Measurements from ENCODE around the gene CDC14C.
"Not testable (repeated sequence)": the region's sequence is repeated elsewhere in the genome, so short reads cannot be mapped to it uniquely, and the experiment has no call there.

Gene CDC14C

DNA sequence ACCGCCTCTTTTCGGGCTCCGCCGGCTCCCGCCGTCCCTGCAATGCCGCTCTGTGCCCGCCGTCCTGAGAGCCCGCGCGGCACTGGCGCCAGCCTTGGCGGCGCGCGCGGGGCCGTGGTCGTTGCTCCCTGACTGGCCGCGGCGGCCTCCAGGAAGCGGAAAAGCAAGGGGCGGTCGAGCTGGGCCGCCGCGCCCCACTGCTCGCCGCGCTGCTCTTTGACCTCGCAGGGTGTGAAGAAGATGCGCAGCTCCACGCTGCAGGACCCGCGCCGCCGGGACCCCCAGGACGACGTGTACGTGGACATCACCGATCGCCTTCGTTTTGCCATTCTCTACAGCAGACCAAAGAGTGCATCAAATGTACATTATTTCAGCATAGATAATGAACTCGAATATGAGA, at the start of gene CDC14C:
TSS of gene CDC14C (plus strand) at position 115 of the 400 bp plus-strand sequence. CDS start at position 241, 126 bp downstream.
- no peak for DNase-seq

GRCh38 chr7:48875045-48875916, 49.1 kb upstream of the CDC14C start:
- DNase-seq: peak; percentile 80

GRCh38 chr7:48876087-48876486, 48.3 kb upstream of the CDC14C start:
- no peak for DNase-seq

- DNase-seq: no peak
Observed at GRCh38 chr7:48880851-48881250, 43.5 kb upstream of the CDC14C start.

DNA sequence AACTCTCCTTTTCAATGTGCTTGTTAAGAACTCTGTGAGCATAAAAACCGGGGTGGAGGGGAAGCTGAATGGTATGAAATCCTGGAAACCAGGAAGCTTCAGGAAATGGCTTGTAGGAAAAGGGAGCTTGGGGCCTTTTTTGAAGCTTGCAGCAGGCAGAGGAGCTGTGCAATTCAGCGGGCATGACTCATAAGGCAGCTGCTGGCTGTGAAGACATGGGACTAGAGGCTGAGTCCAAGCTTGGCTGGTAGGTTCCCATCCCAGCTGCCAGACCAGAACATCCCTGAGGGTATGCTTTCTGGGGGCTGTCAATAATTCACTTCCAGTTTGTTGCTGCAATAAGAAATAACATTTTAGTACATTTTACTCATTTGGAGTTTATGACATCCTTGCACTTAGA, 36.8 kb upstream of the CDC14C start:
- DNase-seq: peak; percentile 71

GRCh38 chr7:48894574-48894973, 29.8 kb upstream of the CDC14C start:
- DNase-seq: no peak

DNA sequence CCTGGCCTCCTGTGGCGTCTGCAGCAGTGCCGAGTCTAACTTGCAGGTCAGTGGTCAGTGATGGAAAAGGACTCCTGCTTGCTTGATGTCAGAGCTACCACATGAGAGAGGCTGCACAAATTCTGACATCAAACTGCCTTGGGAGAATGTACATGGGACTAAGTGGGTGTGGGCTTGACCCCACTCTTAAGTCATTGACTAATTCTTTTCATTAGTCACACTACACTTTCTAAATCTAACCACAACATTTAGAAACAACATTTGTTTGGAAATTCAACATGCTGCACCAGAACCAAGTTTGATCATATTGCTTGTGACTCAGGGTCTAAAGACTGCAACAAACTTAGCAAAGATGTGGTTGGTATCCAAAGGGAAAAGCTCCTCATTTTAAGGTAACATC, 24.4 kb upstream of the CDC14C start:
- DNase-seq: no peak

- no peak for DNase-seq
Observed at GRCh38 chr7:48901966-48902365, 22.4 kb upstream of the CDC14C start.

DNA sequence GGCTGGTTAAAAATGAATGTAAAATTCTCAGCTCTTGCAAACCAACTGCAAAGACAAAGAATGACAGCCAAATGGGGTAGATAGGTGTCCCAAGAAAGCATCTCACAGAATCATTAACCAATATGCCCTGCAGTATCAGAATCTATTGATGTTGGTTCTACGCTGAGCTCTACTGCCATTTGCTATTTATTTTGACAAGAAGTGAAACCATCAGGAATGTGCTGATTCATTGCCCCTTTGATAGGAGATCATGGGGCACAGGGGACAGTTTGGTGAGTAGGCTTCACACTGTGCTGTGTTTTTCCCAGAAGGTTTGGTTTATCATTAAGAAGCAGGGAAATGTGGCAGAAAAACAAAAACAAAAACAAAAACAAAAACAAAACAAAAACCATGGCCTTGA, 19.4 kb upstream of the CDC14C start:
- no peak for DNase-seq

DNA sequence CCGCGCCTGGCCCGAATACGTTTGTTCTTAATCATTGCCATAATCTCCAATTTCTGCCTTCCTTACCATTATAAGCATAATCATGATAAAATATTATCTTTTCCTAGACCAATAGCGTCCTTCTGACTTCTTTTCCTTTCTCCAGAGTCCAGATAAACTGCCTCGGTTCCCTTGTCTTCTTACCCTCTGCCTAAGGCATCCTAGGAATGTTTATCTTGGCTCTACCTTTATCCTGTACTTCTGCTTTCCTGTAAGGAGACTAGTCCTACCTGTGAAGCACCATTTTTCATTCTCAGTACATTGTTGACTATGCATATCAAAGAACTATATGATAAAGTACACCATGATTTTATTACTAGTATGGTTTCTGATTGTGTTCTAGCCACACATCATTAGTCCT, 18.7 kb upstream of the CDC14C start:
- DNase-seq: not testable (repeated sequence)

DNA sequence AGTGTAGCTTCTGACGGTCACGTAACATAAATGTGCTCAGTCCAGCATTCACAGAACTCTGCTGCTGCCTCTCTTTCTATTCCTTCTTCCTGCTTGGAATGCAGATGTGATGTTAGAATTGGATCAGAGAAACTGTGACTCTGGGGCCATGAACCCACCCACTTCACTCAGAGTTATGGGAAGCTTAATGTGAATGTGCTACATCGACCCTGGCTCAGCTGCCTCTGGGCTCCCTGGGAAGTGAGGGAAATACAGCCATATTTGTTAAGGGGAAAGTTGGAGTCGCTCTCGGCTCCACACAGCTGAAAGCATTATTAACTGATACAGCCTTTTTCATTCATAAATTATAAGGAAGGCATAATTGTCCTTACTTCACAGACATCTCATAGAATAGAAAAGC, 14.5 kb upstream of the CDC14C start:
- DNase-seq: not testable (repeated sequence)

DNA sequence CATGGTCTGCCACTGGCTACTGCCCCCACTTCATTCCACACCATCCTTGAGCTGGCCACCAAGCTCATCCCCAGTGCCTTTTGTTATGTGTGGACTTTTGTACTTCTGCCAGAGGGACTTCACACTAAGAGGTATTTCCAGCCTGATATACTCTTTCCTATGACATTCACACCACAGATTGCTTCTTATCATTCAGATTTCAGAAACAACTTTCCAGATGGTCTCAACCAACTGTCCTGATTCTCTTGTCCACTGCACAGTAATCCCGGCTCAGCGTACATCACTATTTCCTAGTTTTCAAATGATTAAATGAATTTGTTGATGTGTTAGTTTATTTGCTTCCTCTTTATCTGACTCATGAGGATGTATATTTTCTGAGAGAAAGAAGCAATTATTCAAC, 7.1 kb downstream of the CDC14C start:
- no peak for DNase-seq

DNA sequence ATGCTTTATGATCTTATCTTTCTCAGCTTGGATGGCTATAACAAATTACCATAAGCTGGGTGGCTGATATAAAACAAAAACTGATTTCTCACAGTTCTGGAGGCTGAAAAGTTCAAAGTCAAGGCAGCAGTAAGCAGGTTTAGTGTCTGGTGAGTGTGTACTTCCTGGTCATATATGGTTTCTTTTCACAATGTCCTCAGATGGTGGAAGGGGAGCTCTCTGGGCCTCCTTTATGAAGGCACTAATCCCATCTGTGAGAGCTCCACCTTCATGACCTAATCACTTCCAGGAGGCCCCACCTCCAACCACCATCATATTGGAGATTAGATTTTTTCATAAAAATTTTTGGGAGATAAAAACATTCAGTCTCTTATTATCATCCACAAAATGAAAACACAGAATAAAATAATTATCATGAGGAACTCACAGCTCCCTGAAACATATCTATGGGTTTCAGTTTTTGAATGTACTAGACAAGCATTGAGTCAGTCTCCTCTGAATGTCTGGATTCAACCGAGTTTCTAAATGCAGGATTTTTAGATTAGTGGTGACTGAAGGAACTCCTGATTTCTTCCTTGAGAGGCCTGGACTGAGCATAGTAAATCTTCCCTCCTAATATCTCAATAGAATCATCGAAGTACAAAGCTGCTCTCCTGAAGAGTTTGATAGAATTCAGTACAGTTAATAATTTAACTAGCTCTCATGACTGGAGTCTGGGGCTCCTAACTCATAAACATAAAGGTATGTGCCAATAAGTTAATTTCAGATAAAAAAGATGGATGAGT, 8.0 kb downstream of the CDC14C start:
- DNase-seq: no peak

- DNase-seq: no peak
Observed at GRCh38 chr7:48933549-48934085, 9.3 kb downstream of the CDC14C start.

DNA sequence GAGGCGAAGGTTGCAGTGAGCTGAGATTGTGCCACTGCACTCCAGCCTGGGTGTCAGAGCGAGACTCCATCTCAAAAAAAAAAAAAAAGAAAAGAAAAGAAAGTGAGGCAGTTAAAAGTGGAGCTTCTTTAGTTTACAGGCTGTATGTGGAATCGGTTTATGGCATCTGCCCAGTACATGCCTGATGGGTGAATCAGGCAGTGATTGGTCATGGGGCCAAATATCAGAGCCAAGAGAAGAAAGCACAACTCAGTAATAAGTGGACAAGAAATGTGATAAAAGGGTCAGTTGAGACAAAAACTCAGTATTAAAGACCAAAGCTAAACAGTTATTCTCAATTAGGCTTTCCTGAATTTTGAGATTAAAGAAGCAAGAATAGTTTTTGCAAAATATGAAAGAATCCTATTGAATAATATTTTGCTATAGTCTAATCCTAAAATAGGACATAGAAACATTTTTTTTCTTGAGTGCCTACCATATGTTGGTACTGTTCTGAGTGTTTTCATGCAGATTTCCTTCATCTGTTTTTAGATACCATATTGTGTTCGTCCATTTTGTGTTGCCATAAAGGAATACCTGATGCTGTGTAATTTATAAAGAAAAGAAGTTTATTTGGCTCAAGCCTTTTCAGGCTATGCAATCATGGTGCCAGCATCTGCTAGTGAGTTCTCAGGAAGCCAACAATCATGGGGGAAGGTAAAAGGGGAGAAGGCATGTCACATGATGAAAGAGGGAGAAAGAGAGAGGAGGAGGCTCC, 14.4 kb downstream of the CDC14C start:
- DNase-seq: no peak

- DNase-seq: no peak
Observed at GRCh38 chr7:48943279-48943990, 19.1 kb downstream of the CDC14C start.

- no peak for DNase-seq
Observed at GRCh38 chr7:48955916-48956315, 31.6 kb downstream of the CDC14C start.

- DNase-seq: no peak
Observed at GRCh38 chr7:48959676-48960075, 35.3 kb downstream of the CDC14C start.

- DNase-seq: peak; percentile 75
Observed at GRCh38 chr7:48962821-48963505, 38.6 kb downstream of the CDC14C start.

- no peak for DNase-seq
Observed at GRCh38 chr7:48964074-48964473, 39.7 kb downstream of the CDC14C start.

GRCh38 chr7:48971173-48971572, 46.8 kb downstream of the CDC14C start:
- DNase-seq: no peak

DNA sequence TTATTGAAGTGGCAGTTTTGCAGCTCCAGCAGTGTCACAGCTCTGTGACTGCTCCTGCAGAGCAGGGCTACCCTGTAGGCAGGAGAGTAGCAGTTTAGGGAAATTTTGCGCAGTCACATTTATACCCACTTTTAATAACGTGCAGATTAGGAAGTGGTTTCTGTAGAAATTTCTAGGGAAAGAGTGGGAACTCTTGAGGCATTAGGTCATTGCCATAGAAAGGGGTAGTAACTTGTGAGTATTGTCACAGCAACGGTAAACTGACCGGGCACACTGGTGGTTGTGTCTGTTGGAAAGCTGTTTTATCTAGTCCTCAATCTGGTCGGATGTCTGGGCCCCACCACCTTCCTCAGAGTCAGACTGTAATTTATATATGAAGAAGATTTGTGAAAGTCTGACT, 51.9 kb downstream of the CDC14C start:
- no peak for DNase-seq

Measured in islet precursor cell (in vitro differentiated cells).